ENCODE results near the gene VARS1. TPM values are rescaled to one million over a fixed set of nuclear protein-coding genes. Genes with fewer than 3 reads are reported as not detected.

Gene VARS1
- total and polyA plus RNA-seq, 2 of the 8 experiments (the other 6 are each of a cell fraction or from before 2014, with no cell fraction given), result 53.5 to 162 TPM

DNA sequence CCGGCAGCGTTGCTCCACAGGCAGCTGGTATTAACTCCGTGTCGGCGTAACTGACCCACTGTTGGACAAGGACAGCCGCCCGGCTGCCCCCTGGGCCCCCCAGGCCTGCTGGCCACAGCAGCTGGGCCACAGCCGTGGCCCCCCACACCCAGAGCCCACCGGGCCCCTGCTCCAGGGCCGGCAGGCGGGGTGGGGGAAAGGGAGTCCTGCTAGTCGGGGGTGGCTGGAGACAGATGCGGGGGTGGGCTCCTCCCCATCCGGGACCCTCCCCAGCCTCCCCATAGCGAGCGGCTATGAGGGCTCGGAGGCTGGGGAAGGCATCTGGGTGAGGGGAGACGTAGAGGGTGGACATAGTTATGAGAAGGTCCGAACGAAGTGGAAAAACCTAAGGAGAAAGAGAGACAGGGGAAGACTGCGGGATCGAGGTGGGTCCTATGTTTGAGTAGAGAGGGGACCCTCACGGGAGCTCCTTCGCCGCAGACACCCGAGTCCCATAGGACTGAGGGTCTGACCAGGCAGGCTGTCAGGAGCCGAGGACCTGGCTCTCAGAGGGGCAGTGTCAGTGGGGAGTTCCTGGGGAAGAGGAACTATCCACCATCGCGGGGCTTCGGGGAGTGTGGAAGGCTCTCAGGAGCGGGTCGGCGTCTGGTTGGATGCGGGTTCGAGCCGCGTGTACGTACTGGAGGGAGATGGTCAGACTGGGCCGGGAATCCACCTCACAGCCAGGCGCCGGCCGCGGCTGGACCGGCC, 511 bp downstream of the VARS1 start:
- TF ChIP-seq ASH2L (IDR thresholded peaks at IDR 0.05; ENCODE audit: low read length) (peak; percentile 64), EGR1 (IDR thresholded peaks at IDR 0.05; ENCODE audit: borderline replicate concordance, low read depth, low read length) (peak; percentile 29; the same call in 1 of the 2 replicates), RNF2 (IDR thresholded peaks at IDR 0.05; ENCODE audit: borderline replicate concordance, low read depth, low read length, missing control alignments, poor library complexity, severe bottlenecking) (no peak), PHF8 (conservative IDR thresholded peaks at IDR 0.05; ENCODE audit: low read depth, low read length) (peak; percentile 72), ZNF274 (IDR thresholded peaks at IDR 0.05; ENCODE audit: borderline replicate concordance, extremely low read depth, low read length) (no peak), GABPA (IDR thresholded peaks at IDR 0.05; ENCODE audit: borderline replicate concordance, insufficient read depth, low read length) (no peak), TAF1 (IDR thresholded peaks at IDR 0.05; ENCODE audit: low read depth, low read length) (no peak), SAP30 (IDR thresholded peaks at IDR 0.05; ENCODE audit: insufficient read depth, insufficient replicate concordance, low read length) (peak; percentile 83)
- Histone ChIP-seq H3K36me3 (ENCODE audit: control insufficient read depth in 2 of 4, insufficient read depth in 4 of 4, low read length in 3 of 4) (peaks cover 2 to 35% (median 14%) of the 10 kb centered on the region in 4 experiments; a peak in 6 of 8 replicates), H3K27ac (ENCODE audit: low read depth, low read length) (peak overlapping the region; percentile 99), H3K4me2 (ENCODE audit: insufficient read depth in 1 of 2, low read depth in 2 of 2, low read length in 2 of 2) (peak overlapping the region; percentile 89 to 94), H3K23me2 (ENCODE audit: low read depth, low read length) (peaks cover 5% of the 10 kb centered on the region; the same call in 1 of the 2 replicates), H3K27me3 (replicated peaks in 1 of 4; ENCODE audit: control insufficient read depth in 3 of 4, extremely low read depth in 1 of 4, insufficient read depth in 3 of 4, low read length in 3 of 4) (no peaks in the 10 kb centered on the region), H2AFZ (ENCODE audit: low read length) (no peak overlapping the region), H3K14ac (ENCODE audit: insufficient read length) (no peak overlapping the region), H3K56ac (replicated peaks; ENCODE audit: insufficient read length, low read depth, low read length) (peak overlapping the region; percentile 81), H3K18ac (ENCODE audit: extremely low read depth, low read length) (peak overlapping the region; percentile 99), H4K5ac (ENCODE audit: insufficient read length, low read depth, low read length) (peak overlapping the region; percentile 4), H4K20me1 (replicated peaks in 1 of 2; ENCODE audit: control insufficient read depth in 1 of 2, insufficient read depth in 2 of 2, low read length in 2 of 2) (peaks cover 1 to 6% of the 10 kb centered on the region in 2 experiments), H2BK12ac (ENCODE audit: low read depth, low read length) (no peak overlapping the region), H3K4ac (replicated peaks; ENCODE audit: insufficient read length, low read depth, low read length) (peak overlapping the region; percentile 78), H2BK15ac (ENCODE audit: low read length) (no peak overlapping the region), H3K23ac (ENCODE audit: insufficient read length) (no peak overlapping the region), H2BK5ac (ENCODE audit: low read depth, low read length) (peak overlapping the region; percentile 73), H3K9ac (replicated peaks in 1 of 4; ENCODE audit: extremely low read depth in 1 of 4, low read depth in 3 of 4, low read length in 3 of 4) (peak overlapping the region; percentile 46 to 99 (median 95)), H3K9me3 (ENCODE audit: insufficient read depth in 2 of 2, low read depth in 1 of 2, low read length in 1 of 2) (no peaks in the 10 kb centered on the region), H2BK120ac (replicated peaks; ENCODE audit: low read depth, low read length) (peak overlapping the region; percentile 75), H4K91ac (replicated peaks; ENCODE audit: insufficient read length, low read length) (peak overlapping the region; percentile 77), H3K79me1 (ENCODE audit: low read depth, low read length) (peaks cover 3% of the 10 kb centered on the region; the same call in 1 of the 2 replicates), H2AK5ac (ENCODE audit: low read depth, low read length) (no peak overlapping the region), H4K8ac (ENCODE audit: extremely low read depth, insufficient read depth, low read length) (peak overlapping the region; percentile 89), H2BK20ac (ENCODE audit: low read length) (no peak overlapping the region), H3K4me3 (ENCODE audit: extremely low read depth in 1 of 4, insufficient read depth in 2 of 4, low read depth in 3 of 4, low read length in 4 of 4) (peak overlapping the region; percentile 82 to 95 (median 90)), H3K4me1 (replicated peaks in 1 of 4; ENCODE audit: control insufficient read depth in 3 of 4, insufficient read depth in 4 of 4, low read length in 3 of 4) (peaks cover 0 to 2% (median under 1%) of the 10 kb centered on the region in 4 experiments; a peak in 3 of 7 replicates), H3K79me2 (ENCODE audit: control insufficient read depth in 1 of 2, insufficient read depth in 2 of 2, low read length in 2 of 2) (peaks cover 0 to 19% of the 10 kb centered on the region in 2 experiments; a peak in 2 of 4 replicates)
- FAIRE-seq (no peak), DNase-seq (ENCODE audit: low read depth in 1 of 2, low spot score in 2 of 2) (no peak)
- ChIA-PET CTCF (ENCODE audit: partially characterized antibody) (interaction anchor here (0.5 to 5.9 kb wide), 15 partner anchors 8 to 158 kb away, joined by 3 to 28 read pairs (median 6); partner anchors contain the start of genes HSPA1A, HSPA1B, HSPA1L and LSM2), POLR2A (ENCODE audit: partially characterized antibody) (interaction anchor here (0.9 to 7.6 kb wide), 23 partner anchors 9 to 254 kb away, joined by 3 to 81 read pairs (median 6); partner anchors contain the start of genes HSPA1A, HSPA1B, HSPA1L and LSM2)
- WGBS, 2 experiments (ENCODE audit: extremely low coverage in 1 of 2, insufficient coverage in 1 of 2, insufficient read length in 1 of 2, insufficient replicate concordance in 2 of 2, low coverage in 1 of 2, low lambda C conversion rate in 2 of 2, missing lambda C conversion rate in 1 of 2), result 2% methylated on average over 38 of the region's 44 CpGs; no CpG with 5 or more reads in 1 of the 2 experiments
